Lower leg skin (tissue), 4 donors: ENCODE results near the gene RAB27B. TPM values are rescaled to one million over a fixed set of nuclear protein-coding genes. Genes with fewer than 3 reads are reported as not detected.
"Not testable (repeated sequence)": the region's sequence is repeated elsewhere in the genome, so short reads cannot be mapped to it uniquely, and the experiment has no call there.

Source experiments
- DNase-seq, 2 donors: peaks; one replicate each; pipeline ENCODE4 v3.0.0-alpha.2; 2019; ENCODE audit warnings: low spot score in 2 of 2
- H3K4me3 ChIP-seq: fragments of 200-600 bp; sonication (generic); 2 replicates; pipeline ENCODE4 v1.5.1; 2017; ENCODE audit warnings: mild to moderate bottlenecking, low read depth; ENCODE audit not compliant: poor library complexity, severe bottlenecking
- CTCF ChIP-seq, 3 donors: fragments of 450-650 bp; IDR thresholded peaks; one replicate each; pipeline ENCODE4 v1.5.1; 2016; ENCODE audit warnings: antibody characterized with exemption in 3 of 3, mild to moderate bottlenecking in 3 of 3, moderate library complexity in 2 of 3
- POLR2A ChIP-seq, 2 donors: fragments of 450-650 bp; IDR thresholded peaks; one replicate each; pipeline ENCODE4 v1.6.1; 2016 to 2017; ENCODE audit warnings: antibody characterized with exemption in 2 of 2, mild to moderate bottlenecking in 1 of 2, moderate library complexity in 1 of 2
- WGBS, 2 donors: methylation state at CpG; one replicate each; pipeline ENCODE4 v1.1.5; 2018; 5-methylcytosine and 5-hydroxymethylcytosine counted together
- intact Hi-C: fragments of 100-400 bp; cut with DNase I; formaldehyde crosslinking; loops from one replicate; pipeline ENCODE4 v1.15.0; 2023; ENCODE audit warnings: low total_unique reads
- total RNA-seq, 4 donors: library from RNA; depleted of rRNA; stranded (reverse); fragments of >200 nt; gene quantifications; one replicate each; pipeline ENCODE4 v1.1.0, GENCODE V29; 2016

RAB27B gene
- total RNA-seq, 4 donors from 2014 or later, result 22.6 to 34.8 (median 27.2) TPM

- TF ChIP-seq POLR2A (IDR thresholded peaks at IDR 0.05) (no peak), CTCF (IDR thresholded peaks at IDR 0.05) (no peak)
- no peak overlapping the region for H3K4me3 ChIP-seq
- intact Hi-C loops, result no loop called here
- DNase-seq, result no peak
Observed at GRCh38 chr18:54806526-54806925, 21.8 kb upstream of the RAB27B start.

- no peak for TF ChIP-seq POLR2A (IDR thresholded peaks at IDR 0.05)
- no peak for TF ChIP-seq CTCF (IDR thresholded peaks at IDR 0.05)
- WGBS, 2 donors, result 54 to 63% methylated on average over 2 of the region's 2 CpGs
- DNase-seq, result no peak
- intact Hi-C loops, result no loop called here
- H3K4me3 ChIP-seq, result no peak overlapping the region
Observed at GRCh38 chr18:54807303-54807702, 21.0 kb upstream of the RAB27B start.

GRCh38 chr18:54810662-54811061 is 17.6 kb upstream of the RAB27B start:
- DNase-seq, intact Hi-C loops, H3K4me3 ChIP-seq: not testable (repeated sequence)
- WGBS, 2 donors, result 98 to 99% methylated on average over 5 of the region's 5 CpGs

DNA sequence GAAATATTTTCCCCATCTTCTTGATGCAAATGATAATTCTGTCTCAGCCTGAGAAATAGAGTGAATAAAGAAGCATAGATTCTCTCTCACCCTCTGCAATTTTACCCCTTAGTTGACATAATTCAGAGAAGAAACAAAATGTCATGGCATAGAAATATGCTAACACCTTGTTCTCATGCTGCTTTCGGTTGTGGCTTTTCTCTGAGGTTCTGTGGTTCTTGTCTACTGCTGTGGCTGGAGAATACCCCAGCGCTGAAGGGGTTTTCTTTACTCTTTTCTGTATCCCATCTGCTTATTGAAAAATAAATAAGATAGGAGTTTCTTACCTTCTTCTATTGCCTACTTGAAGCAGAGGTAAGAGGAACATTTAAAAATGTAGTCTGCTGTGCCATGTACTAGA is 15.4 kb upstream of the RAB27B start:
- 72 to 88% methylated on average over 2 of the region's 2 CpGs for WGBS, 2 donors
- no peak for TF ChIP-seq CTCF (IDR thresholded peaks at IDR 0.05)
- TF ChIP-seq POLR2A (IDR thresholded peaks at IDR 0.05), result no peak
- no peak for DNase-seq
- intact Hi-C loops, result no loop called here
- H3K4me3 ChIP-seq, result no peak overlapping the region

- 88 to 95% methylated on average over 1 of the region's 1 CpG for WGBS, 2 donors
- no peak for TF ChIP-seq POLR2A (IDR thresholded peaks at IDR 0.05)
- no peak for TF ChIP-seq CTCF (IDR thresholded peaks at IDR 0.05)
- intact Hi-C loops, result no loop called here
- no peak for DNase-seq
- H3K4me3 ChIP-seq, result no peak overlapping the region
Observed at GRCh38 chr18:54813305-54813704, 15.0 kb upstream of the RAB27B start.

DNA sequence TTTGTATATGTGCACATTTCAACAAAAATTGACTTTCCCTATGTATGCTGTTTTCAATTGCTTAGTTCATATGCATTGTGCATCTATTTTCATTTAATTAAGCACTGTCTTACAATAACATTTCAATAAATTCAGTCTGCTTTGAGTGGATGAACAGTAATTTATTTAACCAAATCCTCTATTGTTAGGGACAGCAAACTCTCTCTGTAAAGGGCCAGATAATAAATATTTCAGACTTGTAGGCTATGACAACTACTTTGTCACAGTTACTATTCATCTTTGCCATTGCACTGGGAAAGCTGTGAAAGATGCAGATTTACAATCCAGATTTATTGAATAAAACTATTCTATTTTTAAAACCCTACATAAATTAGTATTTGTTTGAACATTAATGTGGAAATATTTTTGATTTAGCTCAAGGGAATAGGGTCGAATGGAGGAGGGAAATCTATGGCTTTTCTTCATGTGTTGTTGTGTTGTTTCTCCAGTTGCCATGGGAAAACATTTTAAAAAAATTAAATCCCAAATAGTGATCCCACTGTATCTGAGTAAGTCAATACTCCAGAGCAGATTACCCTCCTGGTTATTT is 14.2 kb upstream of the RAB27B start:
- DNase-seq, result no peak
- no peak overlapping the region for H3K4me3 ChIP-seq
- TF ChIP-seq CTCF (IDR thresholded peaks at IDR 0.05) (no peak), POLR2A (IDR thresholded peaks at IDR 0.05) (no peak)
- intact Hi-C loops, result no loop called here
- 15 to 20% methylated on average over 1 of the region's 1 CpG for WGBS, 2 donors
